ENCODE results near the gene DCHS1. TPM values are rescaled to one million over a fixed set of nuclear protein-coding genes. Genes with fewer than 3 reads are reported as not detected.

Gene DCHS1
- total and polyA plus RNA-seq, 9 of the 15 experiments (the other 6 are each of a cell fraction or from before 2014, with no cell fraction given), result 0.04 to 0.49 (median 0.14) TPM; not detected in 2

DNA sequence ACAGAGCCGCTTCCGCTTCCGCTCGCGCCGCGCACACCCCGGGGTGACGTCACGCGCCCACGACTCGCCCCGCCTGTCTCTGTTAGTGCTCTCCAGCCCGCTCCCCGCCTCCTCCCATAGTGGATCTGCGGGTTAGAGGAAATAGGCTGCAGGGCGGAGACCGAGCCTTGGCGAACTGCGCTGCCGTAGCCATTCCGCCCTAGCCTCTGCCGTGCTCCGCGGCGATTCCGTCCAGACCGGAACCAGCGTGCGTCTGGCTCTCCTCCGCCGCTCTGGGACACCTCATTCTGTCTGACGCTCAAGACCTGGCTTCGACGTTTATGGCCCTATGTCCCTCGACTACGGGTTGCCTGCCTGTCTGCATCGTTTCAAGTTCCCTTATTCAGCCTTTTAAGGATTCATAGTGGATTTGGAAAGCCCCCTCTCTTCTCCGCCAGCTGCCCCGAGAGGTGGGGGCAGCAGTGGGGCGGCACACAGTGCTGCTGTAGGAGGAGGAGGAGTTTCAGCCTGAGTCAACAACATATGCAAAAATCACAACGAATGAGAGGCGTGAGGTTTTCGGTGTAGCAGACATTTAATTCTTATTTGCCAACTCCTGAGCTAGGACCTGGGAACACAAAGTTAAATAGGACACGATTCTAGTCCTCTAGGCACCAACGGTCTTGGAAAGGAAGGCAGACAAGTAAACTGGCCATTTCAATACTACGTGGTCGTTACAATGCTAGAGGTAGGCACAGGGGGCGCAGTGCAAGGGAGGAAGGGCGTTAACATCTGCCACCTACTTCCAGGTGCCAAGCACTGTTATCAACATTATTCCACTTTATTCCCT, 43.2 kb downstream of the DCHS1 start, which contains the start of gene TAF10 (continued):
- TF ChIP-seq, protein P1, sequence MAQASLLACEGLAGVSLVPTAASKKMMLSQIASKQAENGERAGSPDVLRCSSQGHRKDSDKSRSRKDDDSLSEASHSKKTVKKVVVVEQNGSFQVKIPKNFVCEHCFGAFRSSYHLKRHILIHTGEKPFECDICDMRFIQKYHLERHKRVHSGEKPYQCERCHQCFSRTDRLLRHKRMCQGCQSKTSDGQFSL (CRISPR knock-in tag; IDR thresholded peaks at IDR 0.05), result peak; percentile 54; the same call in 1 of the 2 replicates
- TF ChIP-seq, protein P1 (tag; IDR thresholded peaks at IDR 0.05), result no peak
- peak; percentile 96 for TF ChIP-seq ELF1 (tag; IDR thresholded peaks at IDR 0.05)
- TF ChIP-seq, protein P2, sequence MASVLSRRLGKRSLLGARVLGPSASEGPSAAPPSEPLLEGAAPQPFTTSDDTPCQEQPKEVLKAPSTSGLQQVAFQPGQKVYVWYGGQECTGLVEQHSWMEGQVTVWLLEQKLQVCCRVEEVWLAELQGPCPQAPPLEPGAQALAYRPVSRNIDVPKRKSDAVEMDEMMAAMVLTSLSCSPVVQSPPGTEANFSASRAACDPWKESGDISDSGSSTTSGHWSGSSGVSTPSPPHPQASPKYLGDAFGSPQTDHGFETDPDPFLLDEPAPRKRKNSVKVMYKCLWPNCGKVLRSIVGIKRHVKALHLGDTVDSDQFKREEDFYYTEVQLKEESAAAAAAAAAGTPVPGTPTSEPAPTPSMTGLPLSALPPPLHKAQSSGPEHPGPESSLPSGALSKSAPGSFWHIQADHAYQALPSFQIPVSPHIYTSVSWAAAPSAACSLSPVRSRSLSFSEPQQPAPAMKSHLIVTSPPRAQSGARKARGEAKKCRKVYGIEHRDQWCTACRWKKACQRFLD (CRISPR knock-in tag; IDR thresholded peaks at IDR 0.05), result no peak; the same call in 1 of the 2 replicates
- no peak for TF ChIP-seq ZNF778 (CRISPR knock-in tag; IDR thresholded peaks at IDR 0.05)
- no peak for TF ChIP-seq ZC3H8 (IDR thresholded peaks at IDR 0.05)
- no peak; the same call in 1 of the 2 replicates for TF ChIP-seq ZNF324 (CRISPR knock-in tag; IDR thresholded peaks at IDR 0.05)
- TF ChIP-seq, protein P3, sequence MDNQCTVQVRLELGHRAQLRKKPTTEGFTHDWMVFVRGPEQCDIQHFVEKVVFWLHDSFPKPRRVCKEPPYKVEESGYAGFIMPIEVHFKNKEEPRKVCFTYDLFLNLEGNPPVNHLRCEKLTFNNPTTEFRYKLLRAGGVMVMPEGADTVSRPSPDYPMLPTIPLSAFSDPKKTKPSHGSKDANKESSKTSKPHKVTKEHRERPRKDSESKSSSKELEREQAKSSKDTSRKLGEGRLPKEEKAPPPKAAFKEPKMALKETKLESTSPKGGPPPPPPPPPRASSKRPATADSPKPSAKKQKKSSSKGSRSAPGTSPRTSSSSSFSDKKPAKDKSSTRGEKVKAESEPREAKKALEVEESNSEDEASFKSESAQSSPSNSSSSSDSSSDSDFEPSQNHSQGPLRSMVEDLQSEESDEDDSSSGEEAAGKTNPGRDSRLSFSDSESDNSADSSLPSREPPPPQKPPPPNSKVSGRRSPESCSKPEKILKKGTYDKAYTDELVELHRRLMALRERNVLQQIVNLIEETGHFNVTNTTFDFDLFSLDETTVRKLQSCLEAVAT (IDR thresholded peaks at IDR 0.05), result peak in 1 of 2 experiments; percentile 82; a peak in 2 of 4 replicates
- TF ChIP-seq, protein P4, sequence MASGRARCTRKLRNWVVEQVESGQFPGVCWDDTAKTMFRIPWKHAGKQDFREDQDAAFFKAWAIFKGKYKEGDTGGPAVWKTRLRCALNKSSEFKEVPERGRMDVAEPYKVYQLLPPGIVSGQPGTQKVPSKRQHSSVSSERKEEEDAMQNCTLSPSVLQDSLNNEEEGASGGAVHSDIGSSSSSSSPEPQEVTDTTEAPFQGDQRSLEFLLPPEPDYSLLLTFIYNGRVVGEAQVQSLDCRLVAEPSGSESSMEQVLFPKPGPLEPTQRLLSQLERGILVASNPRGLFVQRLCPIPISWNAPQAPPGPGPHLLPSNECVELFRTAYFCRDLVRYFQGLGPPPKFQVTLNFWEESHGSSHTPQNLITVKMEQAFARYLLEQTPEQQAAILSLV (tag; IDR thresholded peaks at IDR 0.05), result no peak
- peak in 1 of 2 experiments; percentile 23; a peak in 1 of 3 replicates for TF ChIP-seq CBX3 (IDR thresholded peaks at IDR 0.05; ENCODE audit: borderline replicate concordance in 1 of 2, low read length in 2 of 2)
- no peak for TF ChIP-seq ZNF232 (CRISPR knock-in tag; IDR thresholded peaks at IDR 0.05)
- TF ChIP-seq ETS2 (tag; IDR thresholded peaks at IDR 0.05; ENCODE audit: borderline replicate concordance, poor library complexity, severe bottlenecking), result no peak
- TF ChIP-seq, protein P5, sequence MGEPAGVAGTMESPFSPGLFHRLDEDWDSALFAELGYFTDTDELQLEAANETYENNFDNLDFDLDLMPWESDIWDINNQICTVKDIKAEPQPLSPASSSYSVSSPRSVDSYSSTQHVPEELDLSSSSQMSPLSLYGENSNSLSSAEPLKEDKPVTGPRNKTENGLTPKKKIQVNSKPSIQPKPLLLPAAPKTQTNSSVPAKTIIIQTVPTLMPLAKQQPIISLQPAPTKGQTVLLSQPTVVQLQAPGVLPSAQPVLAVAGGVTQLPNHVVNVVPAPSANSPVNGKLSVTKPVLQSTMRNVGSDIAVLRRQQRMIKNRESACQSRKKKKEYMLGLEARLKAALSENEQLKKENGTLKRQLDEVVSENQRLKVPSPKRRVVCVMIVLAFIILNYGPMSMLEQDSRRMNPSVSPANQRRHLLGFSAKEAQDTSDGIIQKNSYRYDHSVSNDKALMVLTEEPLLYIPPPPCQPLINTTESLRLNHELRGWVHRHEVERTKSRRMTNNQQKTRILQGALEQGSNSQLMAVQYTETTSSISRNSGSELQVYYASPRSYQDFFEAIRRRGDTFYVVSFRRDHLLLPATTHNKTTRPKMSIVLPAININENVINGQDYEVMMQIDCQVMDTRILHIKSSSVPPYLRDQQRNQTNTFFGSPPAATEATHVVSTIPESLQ (CRISPR knock-in tag; IDR thresholded peaks at IDR 0.05), result no peak; the same call in 1 of the 2 replicates
- peak; percentile 83 for TF ChIP-seq ELF2 (CRISPR knock-in tag; IDR thresholded peaks at IDR 0.05)
- no peak for TF ChIP-seq ZKSCAN8 (CRISPR knock-in tag; IDR thresholded peaks at IDR 0.05)
- TF ChIP-seq MCM5 (IDR thresholded peaks at IDR 0.05; ENCODE audit: low read depth), result no peak
- peak; percentile 85 for TF ChIP-seq ZNF263 (CRISPR knock-in tag; IDR thresholded peaks at IDR 0.05; ENCODE audit: borderline replicate concordance)
- peak; percentile 59 for TF ChIP-seq HCFC1 (IDR thresholded peaks at IDR 0.05; ENCODE audit: low read depth, low read length)
- no peak for TF ChIP-seq IRF2 (CRISPR knock-in tag; IDR thresholded peaks at IDR 0.05)
- no peak for TF ChIP-seq CREBBP (IDR thresholded peaks at IDR 0.05; ENCODE audit: low read depth, low read length)

All from K562 (cell line).